ENCODE data around the gene DDX20.

The DDX20 gene

GRCh38 chr1:111755331-111756123 lies at the start of gene DDX20:
DDX20 (plus strand) TSS chr1:111755901; CDS start chr1:111755925, 24 bp downstream.
- DNase-seq (ENCODE audit: low read depth): peak; percentile 97

GRCh38 chr1:111706921-111707320 lies 48.8 kb upstream of the DDX20 start:
- no peak for DNase-seq (ENCODE audit: low read depth)

GRCh38 chr1:111707906-111708305 lies 47.8 kb upstream of the DDX20 start:
- no peak for DNase-seq (ENCODE audit: low read depth)

- no peak for DNase-seq (ENCODE audit: low read depth)
Measured at GRCh38 chr1:111709986-111710385, 45.7 kb upstream of the DDX20 start.

- no peak for DNase-seq (ENCODE audit: low read depth)
Measured at GRCh38 chr1:111716333-111716732, 39.4 kb upstream of the DDX20 start.

- no peak for DNase-seq (ENCODE audit: low read depth)
Measured at GRCh38 chr1:111717450-111717849, 38.3 kb upstream of the DDX20 start.

GRCh38 chr1:111719135-111719534 lies 36.6 kb upstream of the DDX20 start:
- no peak for DNase-seq (ENCODE audit: low read depth)

GRCh38 chr1:111719674-111720132 lies 36.0 kb upstream of the DDX20 start:
- DNase-seq (ENCODE audit: low read depth): no peak

GRCh38 chr1:111720274-111720976 lies 35.3 kb upstream of the DDX20 start:
- DNase-seq (ENCODE audit: low read depth): no peak

GRCh38 chr1:111720977-111721786 lies 34.5 kb upstream of the DDX20 start:
- DNase-seq (ENCODE audit: low read depth): no peak

- DNase-seq (ENCODE audit: low read depth): no peak
Measured at GRCh38 chr1:111723091-111723806, 32.5 kb upstream of the DDX20 start.

GRCh38 chr1:111723871-111724270 lies 31.8 kb upstream of the DDX20 start:
- DNase-seq (ENCODE audit: low read depth): no peak

- DNase-seq (ENCODE audit: low read depth): no peak
Measured at GRCh38 chr1:111725192-111725591, 30.5 kb upstream of the DDX20 start.

- DNase-seq (ENCODE audit: low read depth): no peak
Measured at GRCh38 chr1:111727056-111727455, 28.6 kb upstream of the DDX20 start.

GRCh38 chr1:111729271-111729921 lies 26.3 kb upstream of the DDX20 start:
- no peak for DNase-seq (ENCODE audit: low read depth)

GRCh38 chr1:111729946-111730681 lies 25.6 kb upstream of the DDX20 start:
- no peak for DNase-seq (ENCODE audit: low read depth)

GRCh38 chr1:111730706-111731105 lies 25.0 kb upstream of the DDX20 start:
- DNase-seq (ENCODE audit: low read depth): no peak

GRCh38 chr1:111731956-111732355 lies 23.7 kb upstream of the DDX20 start:
- no peak for DNase-seq (ENCODE audit: low read depth)

- DNase-seq (ENCODE audit: low read depth): no peak
Measured at GRCh38 chr1:111732718-111733117, 23.0 kb upstream of the DDX20 start.

GRCh38 chr1:111733183-111733991 lies 22.3 kb upstream of the DDX20 start:
- DNase-seq (ENCODE audit: low read depth): no peak
